GM18526 (cell line): ENCODE measurements around the gene SCUBE2.

Source experiments
- POLR2A ChIP-seq: IDR thresholded peaks from 3 replicates; pipeline ENCODE4 v1.6.1; 2011; ENCODE audit not compliant: insufficient read length; ENCODE audit errors: extremely low read depth

Gene SCUBE2

GRCh38 chr11:9121469-9121796 is 30.0 kb upstream of the SCUBE2 start:
- TF ChIP-seq POLR2A = no peak

- TF ChIP-seq POLR2A = no peak
Measured at GRCh38 chr11:9120664-9121468, 29.5 kb upstream of the SCUBE2 start.

DNA sequence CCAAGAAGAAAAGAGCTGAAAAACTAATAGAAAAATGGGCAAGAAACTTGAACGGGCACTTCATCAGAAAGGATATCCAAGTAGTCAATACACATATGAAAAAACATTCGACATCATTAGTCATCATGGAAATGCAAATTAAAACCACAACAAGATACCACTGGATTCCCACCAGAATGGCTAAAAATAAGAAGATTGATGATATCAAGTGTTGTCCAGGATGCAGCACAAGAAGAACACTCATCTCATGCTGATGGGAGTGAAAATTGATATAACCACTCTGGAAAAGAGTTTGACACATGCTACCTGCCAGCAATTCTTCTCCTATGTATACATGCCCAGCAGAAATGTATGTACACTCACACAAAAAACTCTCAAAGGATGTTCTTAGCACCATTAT is 26.9 kb upstream of the SCUBE2 start:
- no peak for TF ChIP-seq POLR2A

- TF ChIP-seq POLR2A = no peak
Measured at GRCh38 chr11:9112075-9112474, 20.7 kb upstream of the SCUBE2 start.

GRCh38 chr11:9109858-9110731 is 18.7 kb upstream of the SCUBE2 start:
- TF ChIP-seq POLR2A = no peak

- no peak for TF ChIP-seq POLR2A
Measured at GRCh38 chr11:9104580-9104979, 13.2 kb upstream of the SCUBE2 start.

DNA sequence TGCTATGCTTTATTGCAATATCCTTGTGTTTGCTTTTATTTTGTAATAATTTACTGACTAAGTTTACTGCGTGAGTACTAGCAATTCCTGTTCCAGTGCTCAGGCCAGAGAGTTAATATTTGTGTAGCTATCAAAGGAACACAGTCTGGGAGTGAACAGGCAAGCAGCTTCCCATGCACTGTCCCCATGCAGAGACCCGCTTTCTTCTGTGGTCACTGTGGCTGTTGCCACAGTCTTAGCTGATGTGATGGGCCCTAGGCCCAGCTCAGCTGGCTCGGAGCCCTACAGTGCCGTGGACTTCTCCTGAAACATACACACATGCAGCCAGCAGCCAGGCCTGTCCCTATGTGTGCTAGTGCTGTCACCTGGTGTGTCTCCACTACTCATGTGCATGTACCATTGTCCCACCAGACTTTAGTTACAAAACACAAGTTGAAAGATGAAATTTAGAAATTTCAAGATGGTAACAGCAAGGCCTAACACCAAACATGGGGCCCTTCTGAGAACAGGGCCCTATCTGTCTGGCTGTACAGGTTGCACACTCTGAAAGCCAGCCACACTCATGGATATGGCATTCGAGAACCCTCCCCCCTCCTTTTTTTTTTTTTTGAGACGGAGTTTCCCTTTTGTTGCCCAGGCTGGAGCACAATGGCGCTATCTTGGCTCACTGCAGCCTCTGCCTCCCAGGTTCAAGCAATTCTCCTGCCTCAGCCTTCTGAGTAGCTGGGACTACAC is 12.3 kb upstream of the SCUBE2 start:
- TF ChIP-seq POLR2A = no peak

DNA sequence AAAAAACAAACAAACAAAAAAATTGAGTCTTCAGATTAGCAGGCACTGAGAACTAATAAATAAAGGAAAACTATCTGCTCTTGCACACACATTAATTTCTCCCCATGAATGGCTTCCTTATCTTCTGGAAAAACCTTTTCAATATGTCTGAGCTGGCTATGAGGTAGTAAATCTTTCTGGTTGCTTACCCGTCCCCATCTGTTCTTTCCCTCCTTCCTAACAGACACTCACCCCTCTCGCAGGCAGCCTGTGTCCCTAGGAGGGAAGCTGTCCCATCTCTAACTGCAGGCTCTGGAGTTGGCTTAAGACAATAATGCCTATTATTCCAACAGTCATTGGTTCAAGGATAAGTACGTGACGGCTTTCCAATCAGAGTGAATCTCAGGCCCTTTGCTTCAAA is 8.2 kb upstream of the SCUBE2 start:
- TF ChIP-seq POLR2A = no peak

GRCh38 chr11:9096427-9096826 is 5.0 kb upstream of the SCUBE2 start:
- no peak for TF ChIP-seq POLR2A

DNA sequence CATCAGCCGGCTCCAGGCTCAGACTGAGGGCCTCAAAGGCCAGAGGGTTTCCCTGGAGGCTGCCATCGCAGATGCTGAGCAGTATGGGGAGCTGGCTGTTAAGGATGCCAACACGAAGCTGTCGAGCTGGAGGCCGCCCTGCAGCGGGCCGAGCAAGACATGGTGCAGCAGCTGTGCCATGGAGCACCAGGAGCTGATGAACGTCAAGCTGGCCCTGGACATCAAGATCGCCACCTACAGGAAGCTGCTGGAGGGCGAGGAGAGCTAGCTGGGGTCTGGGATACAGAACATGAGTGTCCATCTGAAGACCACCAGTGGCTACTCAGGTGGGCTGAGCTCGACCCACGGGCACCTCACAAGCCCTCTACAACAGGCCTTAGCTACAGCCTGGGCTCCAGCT is 4.0 kb upstream of the SCUBE2 start:
- no peak for TF ChIP-seq POLR2A

- TF ChIP-seq POLR2A = no peak
Measured at GRCh38 chr11:9094420-9094819, 3.0 kb upstream of the SCUBE2 start.

GRCh38 chr11:9092853-9093778 is 1.7 kb upstream of the SCUBE2 start:
- TF ChIP-seq POLR2A = no peak

DNA sequence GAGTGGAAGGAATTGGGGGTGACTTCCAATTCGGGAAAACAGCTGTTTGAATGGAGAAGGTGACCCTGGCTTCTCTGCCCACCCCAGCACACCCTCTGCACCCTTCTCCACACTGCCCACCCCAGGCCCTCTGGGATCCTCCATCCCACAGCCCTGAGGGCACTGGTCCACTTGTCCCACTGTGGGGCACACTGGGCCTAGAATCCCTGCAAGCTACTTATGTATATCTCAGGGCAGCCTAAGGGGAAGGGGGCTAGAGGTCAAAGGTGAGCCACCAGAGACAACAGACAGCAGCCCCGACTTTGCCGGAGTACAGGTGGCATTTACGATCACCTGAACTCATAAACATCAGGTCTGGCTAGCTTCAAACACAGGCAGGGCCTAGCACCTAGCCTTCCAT is 673 bp upstream of the SCUBE2 start:
- no peak for TF ChIP-seq POLR2A

- no peak for TF ChIP-seq POLR2A
Measured at GRCh38 chr11:9090488-9091043, 833 bp downstream of the SCUBE2 start.

DNA sequence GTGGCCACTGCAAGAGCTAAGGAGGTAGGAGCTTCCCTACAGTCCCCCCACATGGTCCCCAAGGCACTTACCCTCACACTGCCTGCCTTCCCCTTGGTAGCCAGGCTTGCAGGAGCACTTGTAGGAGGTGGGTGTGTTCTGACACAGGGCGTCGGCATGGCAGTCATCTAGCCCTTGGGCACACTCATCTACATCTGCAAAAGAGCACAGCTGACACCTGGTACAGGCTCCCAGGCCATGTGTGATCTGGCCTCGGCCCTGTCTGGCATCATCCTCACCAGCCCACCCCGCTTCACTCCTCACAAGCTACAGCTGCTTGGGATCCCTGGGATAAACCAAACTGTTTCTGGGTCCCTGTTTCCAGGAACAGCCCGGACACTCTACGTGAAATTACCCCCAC is 1.8 kb downstream of the SCUBE2 start:
- TF ChIP-seq POLR2A = no peak

DNA sequence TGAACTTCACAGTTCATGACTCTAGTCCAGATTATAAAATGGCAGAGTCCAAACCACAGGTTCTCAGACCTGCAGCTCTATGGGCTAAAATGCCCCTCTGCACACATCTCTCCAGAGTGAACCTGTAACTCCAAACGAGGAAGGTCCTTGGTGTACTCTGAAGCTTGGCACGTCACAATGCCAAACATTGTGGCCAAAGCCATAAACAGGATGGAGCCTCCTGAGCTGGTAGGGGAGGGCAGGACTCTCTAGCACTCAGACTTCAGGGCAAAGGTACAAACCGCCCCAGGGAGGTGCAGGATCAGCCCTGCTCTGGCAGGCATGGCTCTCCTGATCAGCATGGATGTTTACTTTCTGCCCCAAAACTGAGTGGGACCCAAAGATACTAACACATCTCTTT is 2.3 kb downstream of the SCUBE2 start:
- no peak for TF ChIP-seq POLR2A
